Activated CD4-positive, alpha-beta T cell treated with anti-CD3 and anti-CD28 coated beads for 1 hour (primary cell): Measurements from ENCODE around the gene KCNF1.

Experiments
- DNase-seq: peaks from one replicate; pipeline ENCODE4 v3.0.0-alpha.2; 2020

Gene KCNF1

DNA sequence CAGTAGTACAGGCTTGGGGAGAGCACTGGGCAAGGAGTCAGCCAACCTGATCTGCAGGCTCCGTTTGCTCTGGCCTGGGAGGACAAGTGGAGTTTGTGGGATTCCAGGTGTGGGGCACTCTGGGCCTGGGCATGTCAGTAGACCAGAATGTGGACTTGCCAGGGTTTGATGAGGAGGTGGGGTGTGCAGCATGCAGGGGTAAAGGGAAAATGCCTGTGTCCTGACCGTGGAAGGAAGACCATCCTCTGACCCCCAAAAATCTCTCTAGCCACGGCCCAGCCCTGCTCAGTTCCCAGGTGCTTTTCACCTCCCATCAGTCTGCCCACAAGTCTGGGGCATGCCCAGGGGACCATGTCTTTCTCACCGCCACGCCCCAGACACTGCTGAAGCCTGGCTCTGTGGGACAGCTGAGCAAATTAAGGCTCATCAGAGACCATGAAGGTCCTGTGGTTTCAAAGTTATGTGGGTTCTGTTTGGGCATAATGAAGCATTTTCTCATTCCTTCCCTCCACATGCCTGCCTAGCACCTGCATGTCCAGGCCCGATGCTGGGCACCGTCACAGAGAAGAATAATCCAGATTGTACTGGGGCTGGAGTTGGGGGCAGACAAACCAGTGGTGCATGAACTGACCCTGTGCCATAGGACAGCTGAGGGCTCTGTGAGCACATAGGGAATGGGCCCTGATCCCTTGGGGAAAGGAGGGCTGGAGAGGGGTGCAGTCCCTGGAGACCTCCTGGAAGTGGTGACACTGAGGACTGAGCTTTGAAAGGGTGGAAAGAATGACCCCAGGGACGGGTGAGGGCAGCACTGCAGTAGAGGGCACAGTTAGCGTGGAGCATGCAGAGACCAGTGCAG is 6.5 kb upstream of the KCNF1 start:
- no peak for DNase-seq

DNA sequence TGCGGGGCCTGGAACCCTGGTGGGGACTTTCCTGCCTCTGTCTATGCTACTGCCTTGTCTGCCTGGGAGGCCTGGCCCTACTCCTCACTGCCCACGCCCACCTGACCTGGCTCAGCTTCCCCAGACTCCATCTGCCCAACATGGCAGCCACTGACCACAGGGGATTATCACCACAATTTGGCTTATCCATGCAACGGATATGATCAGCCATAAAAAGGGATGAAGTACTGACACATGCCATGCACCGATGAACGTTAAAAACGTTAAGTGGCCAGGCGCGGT is 5.9 kb upstream of the KCNF1 start:
- DNase-seq = no peak

DNA sequence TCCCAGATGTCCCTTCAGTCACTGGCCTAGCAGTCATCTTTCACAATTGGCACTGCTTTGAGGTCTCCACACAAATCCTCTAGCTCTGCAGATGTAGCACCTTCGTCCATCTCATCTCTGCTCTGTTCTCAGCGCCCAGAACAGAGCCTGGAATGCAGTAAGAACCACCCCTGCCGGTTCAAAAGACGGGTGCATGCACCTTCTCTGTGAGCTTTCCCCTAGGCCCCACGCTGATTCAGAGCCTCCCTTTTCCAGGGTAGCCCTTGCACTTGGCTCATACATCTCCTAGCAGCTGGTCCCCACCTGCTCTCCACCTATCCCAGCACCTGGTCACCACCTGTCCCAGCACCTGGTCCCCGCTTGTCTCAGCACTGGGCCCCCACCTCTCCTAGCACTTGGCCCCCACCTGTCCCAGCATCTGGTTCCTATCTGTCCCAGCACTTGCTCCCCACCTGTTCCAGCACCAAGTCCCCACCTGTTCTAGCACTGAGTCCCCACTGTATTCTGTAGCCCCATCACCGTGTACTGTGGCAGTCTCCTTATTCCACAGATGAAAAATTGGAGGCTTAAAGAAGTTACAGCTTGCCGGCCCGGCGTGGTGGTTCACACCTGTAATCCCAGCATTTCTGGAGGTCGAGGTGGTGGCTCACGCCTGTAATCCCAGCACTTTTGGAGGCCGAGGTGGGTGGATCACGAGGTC is 4.7 kb upstream of the KCNF1 start:
- DNase-seq = no peak

DNA sequence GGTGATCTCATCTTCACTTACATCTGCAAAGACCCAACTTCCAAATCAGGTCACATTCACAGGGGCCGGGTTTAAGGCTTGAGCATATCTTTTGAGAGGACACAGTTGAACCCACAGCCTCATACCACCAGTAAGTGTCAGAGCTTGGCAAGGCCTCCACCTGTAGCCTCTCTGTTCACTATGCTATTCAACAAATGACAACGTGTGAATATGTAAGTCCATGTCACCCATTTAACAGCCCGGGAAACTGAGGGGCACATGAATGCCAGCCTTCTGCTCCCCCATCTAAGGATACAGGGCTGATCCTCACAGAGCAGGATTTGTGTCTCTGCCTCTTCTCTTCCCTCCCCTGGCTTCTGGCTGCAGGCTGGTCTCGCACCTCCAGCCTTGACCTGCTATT is 3.5 kb upstream of the KCNF1 start:
- DNase-seq = no peak

DNA sequence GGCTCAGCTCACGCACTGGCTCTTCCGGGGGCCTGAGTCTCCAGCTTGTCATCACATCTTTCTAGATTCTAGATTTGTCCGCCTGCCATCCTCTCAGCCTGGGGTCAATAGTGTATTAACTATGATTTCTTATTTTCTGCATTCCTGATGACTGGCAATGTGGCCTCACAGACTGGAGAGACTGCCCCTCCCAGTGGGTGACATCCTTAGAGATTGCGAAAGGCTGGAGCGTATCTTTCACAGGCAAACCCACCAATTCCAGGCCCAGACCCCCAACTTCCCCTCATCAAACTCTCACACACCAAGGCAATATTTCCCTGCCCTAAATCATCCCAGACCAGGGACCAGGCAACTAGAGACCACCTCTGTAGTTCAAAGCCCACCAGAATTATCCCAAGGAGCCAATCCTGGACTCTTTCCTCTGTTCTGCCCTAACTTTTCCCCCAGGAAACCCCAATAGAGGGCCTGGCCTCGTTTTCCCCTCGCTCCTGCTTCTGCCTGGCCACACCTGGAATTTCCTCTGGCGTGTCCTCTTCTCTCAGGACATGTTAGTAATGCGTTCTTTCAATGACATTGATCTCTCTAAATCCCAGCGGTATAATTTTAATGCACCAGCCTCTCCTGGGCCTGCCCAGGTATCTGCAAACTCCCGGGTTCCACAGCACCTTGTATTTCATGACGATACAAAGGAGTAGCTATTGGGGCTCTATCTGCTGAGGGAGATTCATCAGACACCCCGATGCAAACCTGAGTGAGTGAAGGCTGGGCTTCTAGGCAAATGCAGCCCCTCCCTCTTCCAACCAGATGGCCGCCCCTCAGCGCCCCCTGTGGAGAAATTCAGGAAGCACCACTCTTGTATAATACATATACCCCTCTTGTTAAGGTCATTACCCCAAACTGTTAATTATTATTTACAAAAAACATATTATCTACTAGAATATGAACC is 2.4 kb upstream of the KCNF1 start:
- no peak for DNase-seq

DNA sequence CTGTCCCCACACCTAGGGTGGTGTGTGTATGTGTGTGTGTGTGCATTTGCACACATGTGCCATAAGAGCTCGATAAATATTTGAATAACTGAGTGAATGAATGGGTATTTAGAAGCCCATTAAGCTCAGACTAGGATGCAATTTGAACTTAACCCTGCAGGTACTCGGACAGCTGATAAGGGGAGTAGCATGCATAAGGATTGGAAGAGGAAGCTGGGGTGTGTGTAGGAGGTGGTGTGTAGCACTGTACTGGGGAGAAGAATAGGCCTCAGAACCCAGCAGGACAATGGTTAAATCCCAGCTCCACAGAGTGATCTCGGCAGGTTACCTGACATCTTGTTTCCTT is 1.8 kb upstream of the KCNF1 start:
- DNase-seq = no peak

DNA sequence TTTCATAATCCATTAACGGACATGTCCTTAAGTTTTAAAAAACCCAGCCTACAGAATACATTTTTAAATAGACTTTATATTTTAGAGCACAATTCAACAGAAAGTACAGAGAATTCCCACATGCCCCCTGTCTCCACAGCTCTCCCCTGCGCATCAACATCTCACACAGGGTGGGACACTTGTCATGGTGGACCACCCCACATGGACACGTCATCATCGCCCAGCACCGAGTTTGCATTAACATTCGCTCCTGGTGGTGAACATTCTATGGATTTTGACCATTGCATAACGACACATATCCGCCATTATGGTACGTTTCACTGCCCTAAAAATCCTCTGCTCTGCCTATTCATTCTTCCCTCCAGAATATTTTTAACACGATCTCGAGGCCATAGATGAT is 1.1 kb upstream of the KCNF1 start:
- DNase-seq = no peak

DNA sequence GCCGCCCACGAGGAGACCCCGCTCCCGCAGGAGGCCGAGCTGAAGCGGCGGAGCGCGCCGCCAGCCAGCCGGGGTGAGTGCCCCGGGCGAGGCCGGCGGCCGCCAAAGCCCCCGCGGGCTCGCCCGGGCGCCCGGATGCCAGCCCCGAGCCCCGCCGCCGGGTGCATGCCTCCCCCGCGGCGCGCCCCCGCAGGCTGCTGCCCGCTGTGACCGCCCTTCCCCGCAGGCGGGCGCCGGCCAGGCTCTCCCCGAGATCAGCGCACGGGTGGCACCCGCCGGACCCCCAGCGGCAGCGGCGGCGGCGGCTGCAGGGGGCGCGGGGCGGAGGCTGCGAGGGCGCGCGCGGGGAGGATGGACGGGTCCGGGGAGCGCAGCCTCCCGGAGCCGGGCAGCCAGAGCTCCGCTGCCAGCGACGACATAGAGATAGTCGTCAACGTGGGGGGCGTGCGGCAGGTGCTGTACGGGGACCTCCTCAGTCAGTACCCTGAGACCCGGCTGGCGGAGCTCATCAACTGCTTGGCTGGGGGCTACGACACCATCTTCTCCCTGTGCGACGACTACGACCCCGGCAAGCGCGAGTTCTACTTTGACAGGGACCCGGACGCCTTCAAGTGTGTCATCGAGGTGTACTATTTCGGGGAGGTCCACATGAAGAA is 470 bp downstream of the KCNF1 start:
- no peak for DNase-seq

DNA sequence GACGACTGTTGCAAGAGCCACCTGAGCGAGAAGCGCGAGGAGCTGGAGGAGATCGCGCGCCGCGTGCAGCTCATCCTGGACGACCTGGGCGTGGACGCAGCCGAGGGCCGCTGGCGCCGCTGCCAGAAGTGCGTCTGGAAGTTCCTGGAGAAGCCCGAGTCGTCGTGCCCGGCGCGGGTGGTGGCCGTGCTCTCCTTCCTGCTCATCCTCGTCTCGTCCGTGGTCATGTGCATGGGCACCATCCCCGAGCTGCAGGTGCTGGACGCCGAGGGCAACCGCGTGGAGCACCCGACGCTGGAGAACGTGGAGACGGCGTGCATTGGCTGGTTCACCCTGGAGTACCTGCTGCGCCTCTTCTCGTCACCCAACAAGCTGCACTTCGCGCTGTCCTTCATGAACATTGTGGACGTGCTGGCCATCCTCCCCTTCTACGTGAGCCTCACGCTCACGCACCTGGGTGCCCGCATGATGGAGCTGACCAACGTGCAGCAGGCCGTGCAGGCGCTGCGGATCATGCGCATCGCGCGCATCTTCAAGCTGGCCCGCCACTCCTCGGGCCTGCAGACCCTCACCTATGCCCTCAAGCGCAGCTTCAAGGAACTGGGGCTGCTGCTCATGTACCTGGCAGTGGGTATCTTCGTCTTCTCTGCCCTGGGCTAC is 1.2 kb downstream of the KCNF1 start:
- DNase-seq = no peak

DNA sequence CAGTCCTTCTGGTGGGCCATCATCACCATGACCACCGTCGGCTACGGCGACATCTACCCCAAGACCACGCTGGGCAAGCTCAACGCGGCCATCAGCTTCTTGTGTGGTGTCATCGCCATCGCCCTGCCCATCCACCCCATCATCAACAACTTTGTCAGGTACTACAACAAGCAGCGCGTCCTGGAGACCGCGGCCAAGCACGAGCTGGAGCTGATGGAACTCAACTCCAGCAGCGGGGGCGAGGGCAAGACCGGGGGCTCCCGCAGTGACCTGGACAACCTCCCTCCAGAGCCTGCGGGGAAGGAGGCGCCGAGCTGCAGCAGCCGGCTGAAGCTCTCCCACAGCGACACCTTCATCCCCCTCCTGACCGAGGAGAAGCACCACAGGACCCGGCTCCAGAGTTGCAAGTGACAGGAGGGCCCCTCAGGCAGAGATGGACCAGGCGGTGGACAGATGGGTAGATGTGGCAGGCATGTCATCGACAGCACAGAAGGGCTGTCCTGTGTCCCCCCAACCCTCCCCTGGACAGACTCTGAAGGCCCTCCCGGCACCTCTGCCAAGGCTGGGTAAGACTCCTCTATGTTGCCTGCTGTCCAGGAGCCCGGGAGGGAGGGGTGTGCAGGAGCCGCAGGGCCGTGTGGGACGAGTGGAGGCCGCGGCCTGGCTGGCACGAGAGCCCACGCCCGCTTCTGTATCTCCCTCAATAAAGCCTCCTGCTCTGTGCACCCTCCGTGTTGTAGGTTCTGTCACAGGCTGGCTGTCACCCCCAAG is 2.0 kb downstream of the KCNF1 start:
- DNase-seq = no peak

DNA sequence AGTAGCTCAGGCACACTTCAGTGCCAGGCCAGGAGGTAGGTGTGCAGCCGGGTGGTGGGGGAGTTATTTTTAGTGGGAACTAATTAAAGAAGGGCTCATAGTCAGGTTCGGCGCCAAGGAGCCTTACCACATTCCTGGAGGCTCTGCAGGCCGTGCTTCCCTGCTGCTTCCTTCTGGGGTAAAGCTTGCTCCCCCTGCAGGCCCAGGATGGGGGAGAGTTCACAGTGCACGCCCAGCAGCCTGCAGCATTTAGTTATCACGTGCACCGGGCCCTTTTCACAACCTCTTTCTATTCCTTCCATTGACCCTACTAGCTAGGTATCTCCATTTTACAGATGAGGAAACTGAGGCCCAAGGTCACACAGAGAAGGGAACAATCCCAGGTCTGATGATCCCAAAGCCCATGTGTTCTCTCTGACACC is 2.5 kb downstream of the KCNF1 start:
- no peak for DNase-seq

DNA sequence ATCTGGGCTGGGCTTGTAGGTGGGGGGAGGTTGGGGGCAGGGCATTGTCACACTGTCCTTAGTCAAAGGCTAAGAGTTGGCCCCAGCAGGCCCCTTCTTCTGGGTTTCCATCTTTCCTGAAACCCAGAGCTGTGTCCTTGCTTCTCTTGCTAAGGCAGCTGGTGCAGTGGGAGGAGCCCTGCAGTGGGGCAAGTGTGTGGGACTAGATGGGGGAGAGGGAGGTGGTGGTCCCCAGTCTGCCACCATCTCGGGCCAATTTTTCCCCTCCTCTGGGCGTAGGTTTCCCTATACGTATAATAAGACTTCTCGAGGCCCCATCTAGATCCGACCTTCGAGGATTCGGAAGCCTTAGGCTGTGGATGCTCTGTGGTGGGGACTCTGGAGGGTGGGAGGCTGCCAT is 3.5 kb downstream of the KCNF1 start:
- DNase-seq = no peak

DNA sequence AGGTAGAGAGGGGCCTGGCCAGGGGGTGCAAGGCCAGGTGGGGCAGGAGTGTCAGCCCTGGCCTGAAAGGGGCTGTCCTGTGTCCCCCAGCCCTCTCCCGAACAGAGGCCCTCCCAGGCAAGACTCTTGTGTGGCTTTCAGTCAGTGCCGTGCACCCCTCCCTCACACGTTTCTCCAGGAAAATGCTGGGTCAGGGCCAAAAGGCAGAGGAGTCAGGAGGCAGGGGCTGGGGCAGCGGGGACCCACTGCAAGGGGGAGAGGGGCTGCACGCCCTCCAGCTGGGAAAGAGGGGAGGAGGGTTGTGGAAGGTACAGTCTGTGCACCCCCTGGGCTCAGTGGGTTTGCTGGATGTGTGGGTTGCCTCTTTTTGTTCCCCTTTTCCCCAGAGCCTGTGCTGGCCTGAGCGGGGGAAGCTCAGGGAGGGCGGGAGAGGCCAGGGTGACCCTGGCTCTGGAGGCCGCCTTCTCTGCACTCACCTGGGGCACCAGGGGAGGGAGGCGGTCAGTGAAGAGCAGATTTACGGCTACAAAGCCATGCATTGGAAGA is 4.1 kb downstream of the KCNF1 start:
- no peak for DNase-seq

DNA sequence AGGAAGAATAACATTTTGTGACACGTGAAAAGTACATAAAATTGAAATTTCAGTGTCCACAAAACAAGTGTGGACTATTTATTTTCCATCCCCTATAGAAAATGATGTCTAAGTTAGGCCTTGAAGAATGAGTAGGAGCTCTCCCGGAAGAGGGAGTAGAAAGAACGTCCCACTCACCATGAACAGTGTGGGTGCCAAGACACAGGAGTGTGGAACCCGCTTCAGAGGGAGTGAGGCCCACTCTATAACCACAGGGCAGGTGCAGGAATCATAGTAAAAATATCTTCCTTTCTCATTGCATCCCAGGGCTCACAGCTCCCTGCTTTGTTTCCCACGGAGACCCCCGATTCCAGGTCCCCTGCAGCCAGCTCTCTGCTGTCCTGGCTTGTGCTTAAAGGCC is 5.2 kb downstream of the KCNF1 start:
- no peak for DNase-seq

DNA sequence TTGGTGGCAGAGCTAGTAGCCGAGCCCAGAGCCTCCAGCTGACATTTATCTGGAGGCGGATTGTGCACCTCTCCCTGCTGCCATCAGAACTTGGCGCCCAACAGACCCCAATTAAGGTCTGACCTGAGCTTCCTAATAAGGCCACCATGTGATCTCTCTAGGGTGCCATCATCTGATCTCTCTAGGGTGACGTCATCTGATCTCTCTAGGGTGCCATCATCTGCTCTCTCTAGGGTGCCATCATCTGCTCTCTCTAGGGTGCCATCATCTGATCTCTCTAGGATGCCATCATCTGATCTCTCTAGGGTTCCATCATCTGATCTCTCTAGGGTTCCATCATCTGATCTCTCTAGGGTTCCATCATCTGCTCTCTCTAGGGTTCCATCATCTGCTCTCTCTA is 6.2 kb downstream of the KCNF1 start:
- DNase-seq = no peak

DNA sequence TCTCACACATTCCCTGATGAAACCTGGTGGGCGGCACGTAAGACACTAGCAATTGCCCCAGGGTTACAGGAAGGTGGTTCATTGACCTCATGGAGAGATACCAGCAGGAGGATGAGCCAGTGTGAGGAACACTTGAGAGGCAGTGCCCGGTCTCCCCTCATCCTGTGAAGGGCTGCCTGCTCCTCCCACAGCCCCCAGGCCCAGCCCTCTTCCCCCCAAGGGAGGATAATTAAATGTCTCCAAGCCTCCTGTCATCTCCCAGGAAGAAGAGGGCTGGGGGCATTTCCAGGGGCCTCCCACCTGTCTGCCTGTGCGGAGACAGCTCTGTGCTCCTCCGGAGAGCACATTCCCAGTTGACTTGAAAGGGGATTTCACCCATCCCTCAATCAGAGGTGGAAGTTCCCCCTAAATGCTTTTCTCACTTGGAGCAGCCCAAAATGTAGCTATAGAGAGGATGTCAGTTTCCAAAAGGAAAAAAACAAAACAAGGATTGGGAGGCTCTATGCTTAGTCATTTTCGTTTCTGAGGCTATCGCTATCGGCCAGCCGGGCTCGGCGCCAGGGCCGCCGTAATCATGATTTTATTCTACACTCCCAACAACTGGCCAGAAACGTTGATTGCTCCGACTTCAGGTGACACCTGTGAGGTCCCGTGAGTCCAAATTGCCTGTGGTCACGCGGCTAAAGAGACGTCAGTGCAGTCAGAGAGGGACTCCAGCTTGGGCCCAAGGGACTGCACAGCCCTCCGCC is 7.1 kb downstream of the KCNF1 start:
- no peak for DNase-seq

DNA sequence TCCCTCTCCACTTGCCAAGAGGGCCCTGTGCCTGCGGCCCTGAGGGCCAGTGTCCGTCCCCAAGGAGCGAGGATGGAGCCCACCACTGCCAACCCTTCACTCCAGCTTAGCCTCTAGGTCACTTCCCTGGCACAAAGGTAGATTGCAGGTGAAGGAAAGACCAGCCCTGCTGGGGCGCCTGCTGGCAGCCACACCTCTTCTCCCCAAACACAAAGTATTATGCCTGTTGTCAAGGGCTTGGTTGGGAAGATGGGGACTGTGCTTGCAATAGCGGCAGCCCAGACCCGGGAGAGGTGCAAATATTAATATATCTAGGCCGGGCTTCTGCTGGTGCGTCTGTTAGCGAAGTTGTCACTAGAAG is 7.7 kb downstream of the KCNF1 start:
- DNase-seq = no peak

DNA sequence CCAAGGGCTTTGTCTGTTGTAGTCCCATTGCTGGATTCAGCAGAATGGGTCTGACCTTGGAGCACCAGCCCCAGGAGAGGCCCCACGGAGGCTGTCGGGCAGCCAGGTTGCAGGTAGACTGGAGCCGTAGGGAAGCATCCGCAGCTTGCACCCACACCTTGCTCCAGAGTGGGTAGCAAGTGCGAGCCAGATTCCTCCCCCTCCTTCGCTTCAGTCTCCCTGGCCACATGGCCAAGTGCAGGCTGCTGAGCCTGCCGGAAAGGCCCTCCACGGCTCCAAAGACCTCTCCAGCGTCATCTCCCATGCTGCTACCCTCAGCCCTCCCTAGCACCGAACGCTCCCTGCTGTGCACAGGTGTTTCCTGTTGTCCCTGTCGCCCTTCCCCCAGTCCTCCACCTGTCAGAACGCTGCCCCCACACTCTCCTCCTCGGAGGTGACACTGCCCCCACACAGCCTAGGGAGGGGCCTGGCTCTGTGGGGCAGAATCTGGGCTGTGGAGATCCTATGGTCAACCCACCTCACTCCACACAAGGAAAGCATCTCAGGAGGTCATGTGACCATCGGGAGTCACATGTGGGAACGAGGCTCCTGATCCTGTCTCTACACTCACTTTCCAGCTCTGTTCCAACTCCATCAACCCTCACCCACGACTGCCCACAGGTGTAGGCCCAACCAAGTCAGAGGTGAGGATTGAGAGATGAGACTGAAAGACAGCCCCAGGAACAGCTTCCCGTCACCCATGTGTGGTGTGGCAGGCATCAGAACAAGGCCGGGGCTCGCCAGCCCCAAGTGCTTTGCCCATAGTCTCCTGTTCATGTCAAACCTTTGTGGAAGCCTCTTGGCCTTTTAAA is 8.3 kb downstream of the KCNF1 start:
- no peak for DNase-seq

DNA sequence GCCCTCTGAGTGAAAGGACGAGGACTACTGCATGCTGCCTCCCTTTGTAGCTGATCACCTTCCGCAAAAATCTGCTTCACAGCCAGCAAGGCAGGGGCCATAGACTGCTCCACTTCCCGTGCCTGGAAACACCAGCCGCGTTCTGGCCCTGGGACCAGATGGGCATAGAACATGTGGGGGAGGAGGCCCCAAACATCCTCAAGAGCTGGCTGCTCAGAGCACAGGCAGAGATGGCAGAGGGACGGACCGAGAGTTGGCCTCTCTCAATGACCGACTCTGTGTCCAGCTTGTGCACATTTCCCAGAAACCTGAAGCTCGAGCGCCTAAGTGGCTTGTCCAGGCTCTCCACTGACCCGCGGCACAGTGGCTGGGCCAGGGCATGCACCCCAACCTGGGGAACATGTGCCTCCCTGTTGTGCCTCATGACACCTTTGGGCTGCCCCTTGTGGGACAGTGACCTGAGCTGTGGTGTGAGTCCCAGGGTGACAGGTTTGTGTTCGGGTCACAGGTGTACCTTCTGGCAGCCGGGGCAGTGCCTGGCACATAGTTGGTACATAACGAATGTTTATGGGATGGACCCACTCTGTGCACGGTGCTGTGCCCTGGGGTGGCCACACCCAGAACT is 9.1 kb downstream of the KCNF1 start:
- DNase-seq = no peak
